Measurements from ENCODE around the gene L3MBTL4.

DNA sequence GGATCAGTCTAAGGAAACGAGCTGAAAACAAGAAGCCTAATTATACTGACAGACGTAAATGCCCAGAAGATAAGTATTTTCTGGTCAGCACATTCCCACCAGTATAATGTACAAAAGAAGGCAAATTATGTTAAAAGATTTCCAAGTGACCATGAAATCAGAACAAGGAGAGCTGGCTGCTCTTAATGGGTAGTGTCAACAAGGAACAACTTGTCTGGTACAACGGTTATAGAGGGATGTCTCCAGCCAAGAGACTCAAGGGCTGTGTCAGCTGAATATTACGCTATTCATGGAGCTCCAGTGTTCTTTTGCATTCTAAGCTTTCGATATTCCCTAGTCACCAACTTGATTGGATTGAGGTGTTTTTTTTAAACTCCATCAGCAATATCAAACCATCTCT is 8.6 kb upstream of the L3MBTL4 start:
- TF ChIP-seq BRCA1 (IDR thresholded peaks at IDR 0.05; ENCODE audit: low read depth, low read length) (no peak), POLR2A (IDR thresholded peaks at IDR 0.05; ENCODE audit: low read depth, low read length) (no peak), CEBPB (IDR thresholded peaks at IDR 0.05; ENCODE audit: borderline replicate concordance in 1 of 2, low read depth in 2 of 2, low read length in 2 of 2) (no peak), CREB1 (IDR thresholded peaks at IDR 0.05; ENCODE audit: low read depth) (no peak), RUNX3 (IDR thresholded peaks at IDR 0.05; ENCODE audit: low read length) (no peak)
- TF ChIP-seq, protein P1, sequence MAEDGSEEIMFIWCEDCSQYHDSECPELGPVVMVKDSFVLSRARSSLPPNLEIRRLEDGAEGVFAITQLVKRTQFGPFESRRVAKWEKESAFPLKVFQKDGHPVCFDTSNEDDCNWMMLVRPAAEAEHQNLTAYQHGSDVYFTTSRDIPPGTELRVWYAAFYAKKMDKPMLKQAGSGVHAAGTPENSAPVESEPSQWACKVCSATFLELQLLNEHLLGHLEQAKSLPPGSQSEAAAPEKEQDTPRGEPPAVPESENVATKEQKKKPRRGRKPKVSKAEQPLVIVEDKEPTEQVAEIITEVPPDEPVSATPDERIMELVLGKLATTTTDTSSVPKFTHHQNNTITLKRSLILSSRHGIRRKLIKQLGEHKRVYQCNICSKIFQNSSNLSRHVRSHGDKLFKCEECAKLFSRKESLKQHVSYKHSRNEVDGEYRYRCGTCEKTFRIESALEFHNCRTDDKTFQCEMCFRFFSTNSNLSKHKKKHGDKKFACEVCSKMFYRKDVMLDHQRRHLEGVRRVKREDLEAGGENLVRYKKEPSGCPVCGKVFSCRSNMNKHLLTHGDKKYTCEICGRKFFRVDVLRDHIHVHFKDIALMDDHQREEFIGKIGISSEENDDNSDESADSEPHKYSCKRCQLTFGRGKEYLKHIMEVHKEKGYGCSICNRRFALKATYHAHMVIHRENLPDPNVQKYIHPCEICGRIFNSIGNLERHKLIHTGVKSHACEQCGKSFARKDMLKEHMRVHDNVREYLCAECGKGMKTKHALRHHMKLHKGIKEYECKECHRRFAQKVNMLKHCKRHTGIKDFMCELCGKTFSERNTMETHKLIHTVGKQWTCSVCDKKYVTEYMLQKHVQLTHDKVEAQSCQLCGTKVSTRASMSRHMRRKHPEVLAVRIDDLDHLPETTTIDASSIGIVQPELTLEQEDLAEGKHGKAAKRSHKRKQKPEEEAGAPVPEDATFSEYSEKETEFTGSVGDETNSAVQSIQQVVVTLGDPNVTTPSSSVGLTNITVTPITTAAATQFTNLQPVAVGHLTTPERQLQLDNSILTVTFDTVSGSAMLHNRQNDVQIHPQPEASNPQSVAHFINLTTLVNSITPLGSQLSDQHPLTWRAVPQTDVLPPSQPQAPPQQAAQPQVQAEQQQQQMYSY (CRISPR knock-in tag; IDR thresholded peaks at IDR 0.05) = no peak
- TF ChIP-seq, protein P2, sequence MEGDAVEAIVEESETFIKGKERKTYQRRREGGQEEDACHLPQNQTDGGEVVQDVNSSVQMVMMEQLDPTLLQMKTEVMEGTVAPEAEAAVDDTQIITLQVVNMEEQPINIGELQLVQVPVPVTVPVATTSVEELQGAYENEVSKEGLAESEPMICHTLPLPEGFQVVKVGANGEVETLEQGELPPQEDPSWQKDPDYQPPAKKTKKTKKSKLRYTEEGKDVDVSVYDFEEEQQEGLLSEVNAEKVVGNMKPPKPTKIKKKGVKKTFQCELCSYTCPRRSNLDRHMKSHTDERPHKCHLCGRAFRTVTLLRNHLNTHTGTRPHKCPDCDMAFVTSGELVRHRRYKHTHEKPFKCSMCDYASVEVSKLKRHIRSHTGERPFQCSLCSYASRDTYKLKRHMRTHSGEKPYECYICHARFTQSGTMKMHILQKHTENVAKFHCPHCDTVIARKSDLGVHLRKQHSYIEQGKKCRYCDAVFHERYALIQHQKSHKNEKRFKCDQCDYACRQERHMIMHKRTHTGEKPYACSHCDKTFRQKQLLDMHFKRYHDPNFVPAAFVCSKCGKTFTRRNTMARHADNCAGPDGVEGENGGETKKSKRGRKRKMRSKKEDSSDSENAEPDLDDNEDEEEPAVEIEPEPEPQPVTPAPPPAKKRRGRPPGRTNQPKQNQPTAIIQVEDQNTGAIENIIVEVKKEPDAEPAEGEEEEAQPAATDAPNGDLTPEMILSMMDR (IDR thresholded peaks at IDR 0.05 in 2 of 3, conservative IDR thresholded peaks at IDR 0.05 in 1 of 3; ENCODE audit: control insufficient read depth in 2 of 3, extremely low read depth in 1 of 3, insufficient read depth in 1 of 3, low read depth in 3 of 3, low read length in 3 of 3) = no peak
